ENCODE results near the gene HDAC10.

Gene HDAC10

DNA sequence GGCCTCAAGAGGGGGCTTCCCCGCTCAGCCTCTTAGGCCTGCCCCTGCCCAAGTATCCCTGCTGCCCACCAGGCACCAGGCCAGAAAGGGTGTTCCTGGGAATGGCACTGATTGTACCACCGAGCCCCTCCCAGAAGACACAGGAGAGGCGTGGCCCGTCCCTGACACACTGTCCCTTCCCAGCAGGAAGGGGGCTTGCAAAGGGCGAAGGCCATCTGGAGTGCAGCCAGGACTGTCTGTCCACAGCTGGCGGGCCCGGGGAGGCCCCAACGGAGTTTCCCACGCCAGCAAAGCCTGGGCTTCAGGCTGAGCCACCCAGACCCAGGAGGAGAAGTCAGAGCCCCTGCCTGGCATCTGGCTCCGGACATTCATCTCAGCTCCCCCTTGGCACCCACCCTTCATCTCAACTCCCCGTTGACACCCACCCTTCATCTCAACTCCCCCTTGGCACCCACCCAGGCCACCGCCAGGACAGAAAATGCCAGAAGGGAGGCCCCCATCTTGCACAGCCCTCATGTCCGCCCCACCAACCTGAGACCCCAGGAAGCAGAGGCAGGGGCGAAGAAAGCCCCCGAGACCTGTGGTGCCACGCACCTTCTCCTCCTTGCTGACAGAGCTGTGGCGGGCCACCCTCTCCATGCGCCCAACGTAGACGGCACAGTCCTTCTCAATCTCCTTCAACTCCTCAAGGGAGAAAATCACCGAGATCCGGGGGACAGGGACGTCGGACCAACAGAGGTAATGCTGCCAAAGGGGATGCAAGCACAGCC lies 25.7 kb downstream of the HDAC10 start:
- Histone ChIP-seq H3K9ac (ENCODE audit: low read length) (no peak overlapping the region), H3K36me3 (ENCODE audit: control insufficient read depth, insufficient read depth, low read length, severe bottlenecking) (peaks cover 70% of the 10 kb centered on the region), H3K4me3 (ENCODE audit: low read length) (no peak overlapping the region), H3K27me3 (replicated peaks; ENCODE audit: control insufficient read depth, insufficient read depth, low read length) (no peaks in the 10 kb centered on the region), H3K4me1 (ENCODE audit: control insufficient read depth, insufficient read depth, low read length) (no peaks in the 10 kb centered on the region), H3K9me3 (ENCODE audit: control insufficient read depth, low read length) (no peaks in the 10 kb centered on the region)
- DNase-seq (ENCODE audit: low read depth) = no peak

- Histone ChIP-seq H3K4me3 (ENCODE audit: low read length) (no peak overlapping the region), H3K9ac (ENCODE audit: low read length) (no peak overlapping the region), H3K9me3 (ENCODE audit: control insufficient read depth, low read length) (no peaks in the 10 kb centered on the region), H3K4me1 (ENCODE audit: control insufficient read depth, insufficient read depth, low read length) (no peaks in the 10 kb centered on the region), H3K27me3 (replicated peaks; ENCODE audit: control insufficient read depth, insufficient read depth, low read length) (no peaks in the 10 kb centered on the region), H3K36me3 (ENCODE audit: control insufficient read depth, insufficient read depth, low read length, severe bottlenecking) (peaks cover 73% of the 10 kb centered on the region)
- no peak for DNase-seq (ENCODE audit: low read depth)
Measured at GRCh38 chr22:50224071-50224470, 27.0 kb downstream of the HDAC10 start.

GRCh38 chr22:50222508-50222907 lies 28.6 kb downstream of the HDAC10 start:
- Histone ChIP-seq H3K4me3 (ENCODE audit: low read length) (no peak overlapping the region), H3K9me3 (ENCODE audit: control insufficient read depth, low read length) (no peaks in the 10 kb centered on the region), H3K36me3 (ENCODE audit: control insufficient read depth, insufficient read depth, low read length, severe bottlenecking) (peaks cover 81% of the 10 kb centered on the region), H3K27me3 (replicated peaks; ENCODE audit: control insufficient read depth, insufficient read depth, low read length) (no peaks in the 10 kb centered on the region), H3K4me1 (ENCODE audit: control insufficient read depth, insufficient read depth, low read length) (no peaks in the 10 kb centered on the region), H3K9ac (ENCODE audit: low read length) (no peak overlapping the region)
- DNase-seq (ENCODE audit: low read depth) = no peak

DNA sequence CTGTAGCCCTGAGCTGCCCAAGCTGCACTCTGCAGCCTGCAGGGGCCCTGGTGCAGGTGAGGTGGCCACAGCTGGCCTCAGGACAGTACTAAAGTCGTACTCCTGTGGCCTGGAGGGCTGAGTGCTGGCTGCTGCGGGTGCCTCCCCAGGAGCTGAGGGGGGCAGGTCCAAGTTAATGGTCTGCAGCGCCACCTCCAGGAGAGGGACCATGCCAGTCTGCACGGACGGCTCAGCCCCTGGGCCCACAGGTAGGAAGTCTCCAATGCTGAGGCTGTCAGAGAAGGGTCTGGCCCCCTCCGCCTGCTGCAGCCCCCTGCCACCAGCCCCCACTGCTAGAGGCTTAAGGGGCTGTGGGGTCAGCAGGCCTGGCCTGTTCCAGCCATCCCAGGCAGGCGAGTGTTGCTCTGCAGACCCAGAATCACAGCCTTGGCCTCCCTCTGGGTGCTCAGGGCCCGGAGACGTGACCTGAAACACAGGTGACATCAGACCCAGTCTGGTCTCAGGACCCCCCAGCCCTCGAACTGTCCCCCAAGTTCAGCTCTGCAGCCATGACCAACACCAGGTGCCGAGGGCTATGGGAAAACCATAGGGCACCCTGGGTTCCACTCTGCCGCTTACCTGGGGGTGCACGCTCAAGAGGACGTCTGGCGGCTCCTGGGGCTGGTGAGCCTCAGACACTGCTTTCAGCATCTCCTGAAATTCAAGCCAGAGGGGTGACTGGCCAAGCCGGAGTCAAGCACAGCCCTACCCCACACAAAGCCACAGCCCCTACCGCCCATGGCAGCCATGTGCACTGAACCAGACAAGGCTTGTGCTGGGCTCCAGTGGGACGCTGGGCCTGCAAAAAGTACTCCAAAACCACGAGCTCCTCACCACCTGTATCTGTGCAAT lies 29.4 kb downstream of the HDAC10 start:
- no peak overlapping the region for H3K9ac ChIP-seq (ENCODE audit: low read length)
- peaks cover 82% of the 10 kb centered on the region for H3K36me3 ChIP-seq (ENCODE audit: control insufficient read depth, insufficient read depth, low read length, severe bottlenecking)
- H3K4me1 ChIP-seq (ENCODE audit: control insufficient read depth, insufficient read depth, low read length) = no peaks in the 10 kb centered on the region
- no peaks in the 10 kb centered on the region for H3K27me3 ChIP-seq (replicated peaks; ENCODE audit: control insufficient read depth, insufficient read depth, low read length)
- no peak overlapping the region for H3K4me3 ChIP-seq (ENCODE audit: low read length)
- no peak for DNase-seq (ENCODE audit: low read depth)
- H3K9me3 ChIP-seq (ENCODE audit: control insufficient read depth, low read length) = no peaks in the 10 kb centered on the region

DNA sequence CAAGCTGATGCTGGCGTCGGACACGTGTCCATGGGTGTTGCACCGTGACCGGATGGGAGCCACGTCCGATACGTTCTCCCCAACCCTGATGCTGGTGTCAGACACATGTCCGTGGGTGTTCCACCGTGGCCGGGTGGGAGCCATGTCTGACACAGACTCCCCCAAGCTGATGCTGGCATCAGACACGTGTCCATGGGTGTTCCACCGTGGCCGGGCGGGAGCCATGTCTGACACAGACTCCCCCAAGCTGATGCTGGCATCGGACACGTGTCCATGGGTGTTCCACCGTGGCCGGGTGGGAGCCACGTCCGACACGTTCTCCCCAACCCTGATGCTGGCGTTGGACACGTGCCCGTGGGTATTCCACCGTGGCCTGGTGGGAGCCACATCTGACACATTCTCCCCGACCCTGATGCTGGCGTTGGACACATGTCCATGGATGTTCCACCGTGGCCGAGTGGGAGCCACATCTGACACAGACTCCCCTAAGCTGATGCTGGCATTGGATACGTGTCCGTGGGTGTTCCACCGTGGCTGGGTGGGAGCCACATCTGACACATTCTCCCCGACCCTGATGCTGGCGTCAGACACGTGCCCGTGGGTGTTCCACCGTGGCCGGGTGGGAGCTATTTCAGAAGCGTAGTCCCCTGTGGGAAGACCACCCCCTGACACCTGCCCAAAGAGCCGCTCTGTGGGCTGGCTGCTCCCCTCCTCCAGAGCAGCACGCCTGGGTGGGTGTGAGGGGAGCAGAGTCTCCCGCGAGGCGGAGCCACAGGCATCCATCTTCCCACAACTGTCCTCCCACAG lies 30.3 kb downstream of the HDAC10 start:
- H3K27me3 ChIP-seq (replicated peaks; ENCODE audit: control insufficient read depth, insufficient read depth, low read length) = no peaks in the 10 kb centered on the region
- no peak overlapping the region for H3K9ac ChIP-seq (ENCODE audit: low read length)
- peaks cover 85% of the 10 kb centered on the region for H3K36me3 ChIP-seq (ENCODE audit: control insufficient read depth, insufficient read depth, low read length, severe bottlenecking)
- no peaks in the 10 kb centered on the region for H3K4me1 ChIP-seq (ENCODE audit: control insufficient read depth, insufficient read depth, low read length)
- H3K4me3 ChIP-seq (ENCODE audit: low read length) = no peak overlapping the region
- no peaks in the 10 kb centered on the region for H3K9me3 ChIP-seq (ENCODE audit: control insufficient read depth, low read length)
- no peak for DNase-seq (ENCODE audit: low read depth)

DNA sequence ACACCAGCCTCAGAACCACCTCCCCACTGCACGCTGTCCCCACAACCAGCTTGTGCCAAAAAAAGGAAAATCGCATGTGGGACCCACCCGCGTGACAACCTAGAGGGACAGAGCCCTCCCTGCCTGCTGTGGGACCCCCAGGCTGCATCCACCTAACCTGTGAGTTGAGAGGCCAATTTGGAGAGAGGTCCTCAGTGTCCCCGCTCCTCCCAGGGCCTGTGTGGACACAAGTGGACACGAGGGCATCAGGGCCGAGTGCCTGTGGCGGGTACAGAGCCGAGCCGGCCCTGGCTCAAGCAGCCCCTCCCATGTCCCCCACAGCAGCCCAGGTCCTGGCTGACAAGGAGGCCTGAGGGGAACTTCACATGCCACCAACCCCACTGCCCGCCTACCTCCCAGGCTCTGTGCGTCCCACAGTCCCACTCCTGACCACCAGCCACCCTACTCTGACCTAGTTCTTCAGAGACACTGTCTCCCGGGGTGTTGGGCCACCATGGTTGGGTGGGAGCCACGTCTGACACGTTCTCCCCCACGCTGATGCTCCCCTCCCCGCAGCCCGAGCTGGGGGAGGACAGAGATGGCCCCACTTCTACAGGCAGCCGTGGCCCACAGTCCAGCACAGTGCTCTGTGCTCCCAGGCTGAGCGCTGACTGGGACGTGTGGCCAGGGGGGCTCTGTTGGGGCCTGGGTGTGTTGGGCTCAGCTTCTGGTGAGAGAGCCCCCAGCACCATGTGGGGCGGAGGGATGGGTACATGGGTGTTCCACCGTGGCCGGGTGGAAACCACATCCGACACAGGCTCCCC lies 31.1 kb downstream of the HDAC10 start:
- H3K9me3 ChIP-seq (ENCODE audit: control insufficient read depth, low read length) = no peaks in the 10 kb centered on the region
- DNase-seq (ENCODE audit: low read depth) = no peak
- H3K4me3 ChIP-seq (ENCODE audit: low read length) = no peak overlapping the region
- H3K36me3 ChIP-seq (ENCODE audit: control insufficient read depth, insufficient read depth, low read length, severe bottlenecking) = peaks cover 84% of the 10 kb centered on the region
- H3K9ac ChIP-seq (ENCODE audit: low read length) = no peak overlapping the region
- no peaks in the 10 kb centered on the region for H3K27me3 ChIP-seq (replicated peaks; ENCODE audit: control insufficient read depth, insufficient read depth, low read length)
- no peaks in the 10 kb centered on the region for H3K4me1 ChIP-seq (ENCODE audit: control insufficient read depth, insufficient read depth, low read length)

DNA sequence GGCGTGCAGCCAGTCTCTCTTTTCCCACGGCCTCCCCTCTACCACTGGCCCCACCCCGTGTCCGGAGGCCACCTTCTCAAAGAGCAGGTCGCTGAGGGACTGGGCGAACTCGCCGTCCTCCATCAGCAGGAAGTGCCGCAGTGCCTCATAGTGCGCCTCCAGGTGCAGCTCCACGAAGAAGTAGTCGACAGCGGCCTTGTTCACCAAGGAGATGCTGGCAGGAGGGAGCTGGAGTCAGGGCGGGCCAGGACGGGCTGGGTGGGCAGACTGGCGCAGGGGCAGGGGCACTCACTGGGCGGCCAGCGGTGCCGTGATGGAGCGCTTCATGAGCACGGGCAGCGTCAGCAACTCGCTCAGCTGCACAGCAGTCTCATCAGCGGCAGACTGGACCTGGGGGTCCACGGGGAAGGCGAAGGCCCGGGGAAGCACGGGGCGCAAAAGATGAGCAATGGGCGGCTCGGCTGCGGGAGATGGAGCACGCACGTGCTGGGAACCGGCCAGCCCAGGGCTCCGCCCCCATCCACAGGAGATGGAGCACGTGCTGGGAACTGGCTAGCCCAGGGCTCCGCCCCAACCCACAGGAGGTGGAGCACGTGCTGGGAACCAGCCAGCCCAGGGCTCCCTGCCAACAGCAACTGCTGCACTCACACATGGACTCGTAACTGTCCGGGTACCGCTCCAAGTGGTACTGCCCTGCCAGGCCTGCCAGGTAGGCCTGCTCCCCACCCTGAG lies 31.9 kb downstream of the HDAC10 start:
- H3K27me3 ChIP-seq (replicated peaks; ENCODE audit: control insufficient read depth, insufficient read depth, low read length) = no peaks in the 10 kb centered on the region
- no peak overlapping the region for H3K9ac ChIP-seq (ENCODE audit: low read length)
- H3K4me3 ChIP-seq (ENCODE audit: low read length) = no peak overlapping the region
- peaks cover 84% of the 10 kb centered on the region for H3K36me3 ChIP-seq (ENCODE audit: control insufficient read depth, insufficient read depth, low read length, severe bottlenecking)
- H3K9me3 ChIP-seq (ENCODE audit: control insufficient read depth, low read length) = no peaks in the 10 kb centered on the region
- DNase-seq (ENCODE audit: low read depth) = peak; percentile 61
- no peaks in the 10 kb centered on the region for H3K4me1 ChIP-seq (ENCODE audit: control insufficient read depth, insufficient read depth, low read length)

- no peak for DNase-seq (ENCODE audit: low read depth)
- peaks cover 79% of the 10 kb centered on the region for H3K36me3 ChIP-seq (ENCODE audit: control insufficient read depth, insufficient read depth, low read length, severe bottlenecking)
- no peak overlapping the region for H3K9ac ChIP-seq (ENCODE audit: low read length)
- no peaks in the 10 kb centered on the region for H3K27me3 ChIP-seq (replicated peaks; ENCODE audit: control insufficient read depth, insufficient read depth, low read length)
- H3K4me3 ChIP-seq (ENCODE audit: low read length) = no peak overlapping the region
- H3K4me1 ChIP-seq (ENCODE audit: control insufficient read depth, insufficient read depth, low read length) = no peaks in the 10 kb centered on the region
- no peaks in the 10 kb centered on the region for H3K9me3 ChIP-seq (ENCODE audit: control insufficient read depth, low read length)
Measured at GRCh38 chr22:50218153-50218995, 32.7 kb downstream of the HDAC10 start.

GRCh38 chr22:50217543-50218152 lies 33.4 kb downstream of the HDAC10 start:
- Histone ChIP-seq H3K4me3 (ENCODE audit: low read length) (no peak overlapping the region), H3K4me1 (ENCODE audit: control insufficient read depth, insufficient read depth, low read length) (no peaks in the 10 kb centered on the region), H3K9me3 (ENCODE audit: control insufficient read depth, low read length) (no peaks in the 10 kb centered on the region), H3K36me3 (ENCODE audit: control insufficient read depth, insufficient read depth, low read length, severe bottlenecking) (peaks cover 80% of the 10 kb centered on the region), H3K27me3 (replicated peaks; ENCODE audit: control insufficient read depth, insufficient read depth, low read length) (no peaks in the 10 kb centered on the region), H3K9ac (ENCODE audit: low read length) (no peak overlapping the region)
- DNase-seq (ENCODE audit: low read depth) = no peak

All from adipocyte (in vitro differentiated cells).